HG03039 (cell line): Measurements from ENCODE around the gene MUCL1.
A peak's percentile ranks its signal among the peaks of the same experiment; 100 is the strongest.
"Not testable (repeated sequence)": the region's sequence is repeated elsewhere in the genome, so short reads cannot be mapped to it uniquely, and the experiment has no call there.

Experiments
- ATAC-seq: cut with Tn5 transposase; IDR thresholded peaks from one replicate; pipeline ENCODE4 v1.9.1; 2021; ENCODE audit warnings: mild to moderate bottlenecking, moderate library complexity; ENCODE audit not compliant: unreplicated experiment

Gene MUCL1, protein sequence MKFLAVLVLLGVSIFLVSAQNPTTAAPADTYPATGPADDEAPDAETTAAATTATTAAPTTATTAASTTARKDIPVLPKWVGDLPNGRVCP

DNA sequence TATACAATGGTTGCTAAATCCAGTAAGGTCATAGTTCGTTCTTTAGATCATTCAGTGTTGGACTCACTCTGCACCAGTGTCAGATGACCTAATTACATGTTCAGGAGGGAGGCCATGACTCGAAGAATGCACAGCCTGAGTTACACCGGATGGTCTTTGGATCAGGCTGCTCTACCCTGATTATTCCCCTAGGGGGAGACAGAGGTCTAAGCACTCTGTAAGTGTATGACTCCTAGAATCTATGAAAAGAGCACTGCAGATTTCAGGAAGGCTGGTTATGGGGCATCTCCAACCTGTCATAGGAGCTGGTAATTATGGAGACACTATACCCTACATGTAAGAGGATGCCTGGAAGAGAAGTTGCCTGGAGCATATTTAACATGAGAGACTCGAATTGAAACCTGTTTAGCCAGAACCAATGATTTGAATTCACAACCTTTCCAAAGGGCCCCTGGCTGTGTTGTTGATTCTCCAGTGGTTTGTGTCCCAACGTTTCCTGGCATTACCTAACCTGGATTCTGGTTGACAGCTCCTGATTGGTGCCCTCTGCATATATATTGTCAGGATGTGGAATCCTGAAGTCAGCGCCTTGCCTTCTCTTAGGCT is at the start of gene MUCL1:
Gene MUCL1 (plus strand): TSS at position 584 of the 606 bp plus-strand sequence. CDS start 67 bp downstream, outside the sequence.
- ATAC-seq = peak; percentile 99

DNA sequence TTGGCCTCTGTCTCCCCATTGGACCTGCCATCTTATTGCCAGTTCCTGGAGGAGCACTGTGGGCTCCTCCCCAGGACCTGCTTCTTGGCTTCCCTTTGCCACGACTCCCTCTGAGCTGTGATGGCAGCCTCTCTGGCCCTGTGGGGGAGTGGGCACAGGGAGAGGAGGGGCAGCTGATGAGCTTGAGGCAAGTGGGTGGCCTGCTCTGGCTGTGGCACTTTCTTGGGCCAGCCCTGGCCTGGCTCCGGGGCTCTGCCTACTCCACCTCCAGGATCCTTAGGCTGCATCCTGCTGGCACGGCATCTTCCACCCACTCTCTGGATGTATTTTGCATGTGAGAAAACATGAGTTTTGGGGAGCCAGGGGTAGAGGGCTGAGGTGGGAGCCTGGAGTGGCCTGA is 32.6 kb upstream of the MUCL1 start:
- no peak for ATAC-seq

DNA sequence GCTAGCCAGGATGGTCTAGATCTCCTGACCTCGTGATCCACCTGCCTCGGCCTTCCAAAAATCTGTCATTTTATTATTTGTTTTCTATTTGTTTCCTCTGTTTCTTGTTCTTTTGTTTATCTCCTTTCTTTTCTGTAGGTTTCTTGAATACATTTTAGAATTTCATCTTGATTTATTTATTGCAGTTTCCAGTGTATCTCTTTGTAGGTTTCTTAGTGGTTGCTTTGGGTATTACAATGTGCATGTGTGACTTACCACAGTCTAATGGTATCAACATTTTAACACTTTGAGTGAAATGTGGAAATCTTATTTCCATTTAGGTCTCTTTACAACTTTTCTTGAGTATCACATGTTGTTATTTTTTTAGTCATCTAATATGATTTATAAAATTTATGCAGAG is 29.9 kb upstream of the MUCL1 start:
- ATAC-seq = no peak

DNA sequence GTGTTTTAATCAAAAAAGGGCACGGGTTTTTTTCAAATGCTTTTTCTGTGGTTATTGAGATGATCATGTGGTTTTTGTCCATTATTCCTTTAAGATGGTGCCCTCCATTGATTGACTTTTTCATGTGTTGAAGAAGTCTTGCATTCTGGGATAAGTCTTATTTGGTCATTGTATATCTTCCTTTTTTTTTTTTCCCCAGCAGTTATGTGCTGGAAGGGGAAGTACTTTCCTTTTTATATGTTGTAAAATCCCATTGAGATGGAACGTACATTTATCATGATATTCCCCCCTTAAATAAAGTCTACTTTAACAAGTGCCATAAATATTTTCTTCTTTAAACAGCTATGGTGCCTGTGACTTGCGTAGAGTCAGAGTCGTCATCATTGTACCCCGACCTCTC is 24.8 kb upstream of the MUCL1 start:
- no peak for ATAC-seq

DNA sequence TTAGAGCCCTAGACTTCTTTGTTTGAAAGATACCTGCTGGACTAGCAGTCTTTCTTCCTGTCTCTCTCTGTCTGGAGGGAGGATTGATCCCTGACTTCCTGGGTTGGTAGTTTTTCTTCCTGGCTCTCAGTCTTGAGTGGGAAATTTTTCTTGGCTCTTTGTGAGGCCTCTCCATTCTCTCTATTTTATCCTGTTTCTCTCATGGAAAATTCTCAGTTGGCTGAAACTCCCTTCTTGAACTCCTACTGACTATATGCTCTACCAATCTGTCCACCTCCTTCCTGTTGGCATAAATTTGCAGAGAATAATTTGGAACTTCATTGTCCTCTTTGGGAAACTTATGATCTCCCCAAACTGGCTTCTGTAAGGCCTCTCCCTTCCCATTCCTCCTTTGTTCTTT is 24.1 kb upstream of the MUCL1 start:
- ATAC-seq = no peak

DNA sequence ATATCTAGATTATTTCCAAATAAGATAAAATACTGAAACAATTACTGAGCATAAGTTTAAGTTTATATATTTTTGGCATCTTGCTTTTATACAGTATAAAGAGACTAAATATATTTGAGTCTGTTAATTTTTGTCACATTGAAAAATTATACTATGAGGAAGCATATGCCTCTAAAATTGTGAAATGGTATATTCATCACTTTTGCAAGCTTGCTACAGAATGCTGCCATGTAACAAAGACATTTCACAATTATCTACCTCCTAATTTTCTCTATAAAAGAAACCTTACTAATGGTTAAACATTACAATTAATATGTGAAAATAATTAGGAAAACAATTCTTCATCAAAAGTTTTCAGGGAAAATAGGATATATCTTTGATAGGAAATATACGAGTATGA is 22.7 kb upstream of the MUCL1 start:
- no peak for ATAC-seq

DNA sequence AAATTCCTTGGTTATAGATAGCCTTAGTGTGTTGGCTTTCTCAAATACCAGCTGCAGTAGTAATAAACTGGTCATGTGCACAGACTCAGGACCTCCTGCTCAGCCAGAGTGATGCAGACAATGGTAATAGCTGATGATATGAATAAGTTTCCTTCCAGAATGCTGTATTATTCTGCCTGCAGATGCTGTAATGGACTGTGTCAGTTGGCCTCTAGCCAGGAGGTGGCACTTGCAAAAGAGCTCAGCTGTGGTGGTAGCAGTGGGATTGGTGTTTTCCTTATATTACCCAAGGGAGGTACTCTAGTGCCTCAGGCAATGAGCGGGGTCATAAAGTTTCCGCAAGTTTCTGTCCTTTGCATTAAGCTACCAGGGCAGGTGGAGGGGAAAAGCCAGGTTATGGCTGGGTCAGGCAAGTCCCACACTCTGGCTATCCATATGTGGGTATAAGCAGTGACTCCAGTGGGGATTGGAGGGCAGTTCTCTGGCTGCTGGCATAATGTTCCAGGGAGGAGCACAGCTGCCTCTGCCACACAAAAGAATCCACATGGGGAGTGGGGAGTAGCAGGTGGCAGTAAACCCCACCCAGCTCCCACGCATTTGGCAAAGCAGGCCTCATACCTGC is 14.0 kb upstream of the MUCL1 start:
- ATAC-seq = no peak

DNA sequence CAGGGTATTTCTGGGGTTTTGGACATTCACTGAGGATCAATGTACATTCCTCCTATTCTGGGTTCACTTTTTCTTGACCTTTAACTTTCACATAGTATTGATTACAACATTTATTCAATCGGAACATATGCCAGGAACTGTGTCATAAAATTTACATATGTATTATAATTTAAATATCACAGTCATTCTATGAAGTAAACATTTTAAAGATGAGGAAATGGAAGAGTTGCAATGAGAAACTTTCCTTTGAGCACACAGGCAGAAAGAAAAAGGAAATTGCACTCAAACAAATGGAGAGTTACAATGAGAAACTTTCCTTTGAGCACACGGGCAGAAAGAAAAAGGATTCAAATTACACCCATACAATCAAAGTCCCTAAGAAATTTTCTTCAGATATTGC is 3.1 kb downstream of the MUCL1 start:
- no peak for ATAC-seq

DNA sequence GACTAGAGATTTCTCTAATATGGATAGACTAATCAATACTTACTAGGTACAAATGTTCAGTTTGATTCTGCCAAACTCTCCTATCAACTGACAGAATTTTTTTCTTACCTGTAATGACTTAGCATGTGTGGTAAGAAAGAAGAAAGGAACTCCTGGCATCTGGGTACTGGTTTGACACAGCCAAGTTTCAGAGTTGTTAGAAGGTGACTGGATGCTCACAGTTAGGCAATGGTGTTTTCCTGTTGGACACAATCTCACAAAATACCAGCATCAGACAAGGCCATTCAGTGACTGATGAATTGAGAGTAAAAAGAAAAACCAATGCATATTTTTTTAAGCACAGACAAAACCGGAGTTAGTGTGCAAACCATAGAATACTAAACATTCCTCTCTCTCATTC is 4.2 kb downstream of the MUCL1 start:
- no peak for ATAC-seq

DNA sequence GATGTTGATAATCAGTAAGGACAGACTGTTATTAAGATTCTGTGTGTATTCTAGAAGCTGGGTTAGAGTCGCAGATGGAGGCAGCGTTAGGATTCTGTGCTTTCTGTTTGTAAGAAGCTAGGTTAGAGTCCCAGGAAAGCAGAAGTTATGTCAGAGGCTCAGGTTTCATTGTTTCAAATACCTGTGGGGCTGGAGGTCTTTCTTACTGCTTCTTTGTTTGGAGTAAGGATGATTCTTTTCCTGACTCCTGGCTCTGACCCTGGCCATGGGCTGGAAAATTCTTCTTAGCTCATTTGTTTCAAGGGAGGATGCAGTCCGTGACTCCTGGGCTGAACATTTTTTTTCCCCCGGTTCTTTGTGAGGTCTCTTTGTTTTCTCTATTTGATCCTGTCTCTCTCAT is 5.2 kb downstream of the MUCL1 start:
- ATAC-seq = no peak

DNA sequence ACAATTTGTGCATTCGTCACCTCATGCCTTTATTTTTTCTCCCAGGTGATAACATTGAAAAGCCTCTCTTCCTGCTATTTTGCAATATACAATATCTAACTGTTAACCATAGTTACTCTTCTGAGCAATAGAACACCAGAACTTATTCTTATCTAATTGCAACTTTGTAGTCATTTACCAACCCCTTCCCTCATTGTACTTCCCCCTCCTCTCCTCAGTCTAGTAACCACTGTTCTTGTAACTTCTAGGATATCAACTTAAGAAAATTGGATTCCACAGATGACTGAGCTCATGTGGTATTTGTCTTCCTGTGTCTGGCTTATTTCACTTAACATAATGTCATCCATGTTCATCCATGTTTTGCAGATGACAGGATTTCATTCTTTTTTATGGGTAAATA is 7.6 kb downstream of the MUCL1 start:
- ATAC-seq = no peak

DNA sequence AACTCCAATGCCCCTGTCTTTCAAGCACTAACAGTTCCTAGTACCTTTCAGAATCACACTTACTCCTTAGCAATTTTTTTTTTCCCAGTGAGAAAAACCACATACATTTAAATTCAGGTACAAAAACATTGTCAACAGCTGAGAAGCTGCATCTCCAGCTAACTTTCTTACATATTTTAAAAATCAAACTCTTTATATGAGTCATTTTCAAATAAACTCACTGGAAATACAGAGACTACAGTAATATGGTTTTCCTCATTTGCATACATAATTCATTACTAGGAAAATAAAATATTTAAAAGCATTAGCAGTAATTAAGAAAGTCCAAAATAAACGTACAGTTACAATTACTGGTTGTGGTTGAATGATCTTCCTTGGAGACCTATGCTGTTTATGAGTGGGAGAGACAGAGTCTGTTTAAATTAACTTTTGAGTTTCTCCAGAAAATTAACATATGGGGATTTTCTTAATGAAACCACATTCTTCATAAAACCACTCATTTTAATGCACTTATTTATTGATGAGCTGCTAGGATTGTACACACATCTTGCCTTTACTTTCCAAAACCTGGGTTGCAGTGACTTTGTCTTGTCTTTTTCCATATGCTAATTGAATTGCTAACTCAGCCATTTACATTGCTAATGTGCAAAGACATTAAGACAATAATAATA is 9.8 kb downstream of the MUCL1 start:
- ATAC-seq = no peak

DNA sequence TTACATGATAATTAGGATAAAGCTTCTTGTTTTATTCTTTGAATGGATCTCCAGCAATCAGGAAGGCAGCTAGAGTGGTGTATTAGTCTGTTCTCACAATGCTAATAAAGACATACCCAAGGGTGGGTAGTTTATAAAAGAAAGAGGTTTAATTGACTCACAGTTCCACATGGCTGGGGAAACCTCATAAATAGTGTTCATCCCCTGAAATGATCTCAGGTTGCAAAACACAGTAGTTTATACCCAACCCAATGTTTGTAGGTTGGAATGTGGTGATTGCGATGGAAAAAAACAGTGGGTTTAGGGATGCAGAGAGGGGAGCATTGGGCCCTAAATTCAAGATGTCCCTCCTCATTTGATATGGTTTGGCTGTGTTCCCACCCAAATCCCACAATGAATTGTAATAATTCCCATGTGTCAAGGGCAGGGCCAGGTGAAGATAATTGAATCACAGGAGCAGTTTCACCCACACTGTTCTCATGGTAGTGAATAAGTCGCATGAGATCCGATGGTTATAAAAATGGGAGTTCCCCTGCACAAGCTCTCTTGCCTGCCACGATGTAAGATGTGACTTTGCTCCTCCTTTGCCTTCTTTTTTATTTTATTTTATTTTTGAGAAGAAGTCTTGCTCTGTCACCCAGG is 11.5 kb downstream of the MUCL1 start:
- no peak for ATAC-seq

DNA sequence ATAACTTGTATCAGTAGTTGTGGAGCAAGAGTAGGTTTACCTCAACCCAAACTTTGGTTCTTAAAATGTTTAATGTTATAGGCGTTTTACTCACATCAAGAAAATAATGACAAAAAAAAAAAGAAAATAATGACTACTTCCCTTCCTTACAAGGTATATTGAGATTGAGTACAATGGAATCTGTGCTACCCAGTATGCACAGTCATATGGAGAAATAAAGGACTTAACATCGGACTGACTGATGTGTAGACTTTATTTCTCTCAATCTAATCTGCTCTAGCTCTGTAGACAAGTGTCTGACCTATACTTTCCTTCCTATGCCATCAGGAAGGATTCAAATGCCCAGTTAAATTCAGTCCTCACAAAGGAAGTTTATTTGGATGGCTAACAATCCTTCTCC is 14.4 kb downstream of the MUCL1 start:
- no peak for ATAC-seq

DNA sequence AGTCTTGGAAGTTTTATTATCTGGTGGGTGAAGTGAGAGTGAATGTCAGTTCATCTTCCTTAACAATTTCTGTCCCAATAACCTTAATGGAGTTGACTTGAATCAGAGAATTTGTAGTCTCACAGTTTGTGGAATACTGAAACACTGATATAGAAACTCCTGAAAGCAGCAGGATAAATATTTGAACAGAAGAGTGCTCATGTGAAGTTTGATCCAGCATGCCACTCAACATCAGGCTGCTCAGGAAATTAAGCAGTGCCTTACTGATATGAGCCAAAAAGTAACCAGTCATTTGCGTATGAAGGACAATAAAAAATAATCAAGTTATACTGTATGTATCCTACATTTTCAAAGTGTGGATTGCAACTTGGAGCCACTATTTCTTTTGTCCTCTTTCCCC is 15.7 kb downstream of the MUCL1 start:
- ATAC-seq = no peak

DNA sequence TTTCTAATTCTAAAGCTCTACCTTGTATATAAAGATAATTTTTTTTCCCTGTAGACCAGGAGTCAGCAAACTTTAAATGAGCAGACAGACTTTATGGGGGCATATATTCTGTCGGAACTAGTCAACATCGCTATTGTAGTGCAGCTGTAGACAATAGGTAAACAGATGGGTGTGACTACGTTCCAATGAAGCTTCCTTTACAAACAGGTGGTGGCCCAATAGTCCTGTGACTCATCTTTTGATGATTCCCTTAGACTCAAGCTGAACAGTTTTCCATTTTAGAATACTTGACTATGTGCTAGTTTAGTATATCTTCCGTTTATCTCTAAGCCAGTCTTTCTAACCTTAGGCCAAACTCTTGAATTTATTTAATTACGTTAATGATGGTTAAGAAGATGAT is 16.3 kb downstream of the MUCL1 start:
- ATAC-seq = no peak

DNA sequence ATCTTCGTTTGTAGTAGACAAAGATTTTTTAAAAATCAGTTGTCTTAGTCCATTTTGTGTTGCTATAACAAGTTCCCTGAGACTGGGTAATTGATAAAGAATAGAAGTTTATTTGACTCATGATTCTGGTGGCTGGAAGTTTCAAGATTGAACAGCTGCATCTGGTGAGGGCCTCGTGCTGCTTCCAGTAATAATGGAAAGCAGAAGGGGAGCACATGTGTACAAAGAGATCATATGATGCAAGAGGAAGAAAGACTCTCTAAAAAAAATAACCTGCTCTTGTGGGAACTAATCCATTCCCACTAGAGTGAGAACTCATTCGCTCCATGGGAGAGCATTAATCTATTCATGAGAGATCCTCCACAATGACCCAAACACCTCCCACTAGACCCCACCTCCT is 24.8 kb downstream of the MUCL1 start:
- no peak for ATAC-seq

DNA sequence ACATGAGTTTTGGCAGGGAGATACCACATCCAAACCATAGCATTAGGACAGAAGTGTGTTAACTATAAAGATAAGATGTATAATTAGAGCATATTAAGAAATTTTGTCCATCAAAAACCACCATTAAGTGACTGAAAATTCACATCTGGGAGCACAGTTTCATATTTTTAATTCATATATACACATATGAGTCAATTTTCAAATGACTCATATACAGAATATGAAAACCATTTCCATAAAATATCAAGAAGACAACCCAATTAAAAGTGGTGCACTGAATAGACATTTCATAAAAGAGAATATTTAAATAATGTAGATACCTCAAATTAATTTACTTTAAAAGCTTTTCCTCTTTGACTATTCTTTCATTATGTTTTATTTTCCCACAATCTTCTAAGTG is 25.3 kb downstream of the MUCL1 start:
- no peak for ATAC-seq

DNA sequence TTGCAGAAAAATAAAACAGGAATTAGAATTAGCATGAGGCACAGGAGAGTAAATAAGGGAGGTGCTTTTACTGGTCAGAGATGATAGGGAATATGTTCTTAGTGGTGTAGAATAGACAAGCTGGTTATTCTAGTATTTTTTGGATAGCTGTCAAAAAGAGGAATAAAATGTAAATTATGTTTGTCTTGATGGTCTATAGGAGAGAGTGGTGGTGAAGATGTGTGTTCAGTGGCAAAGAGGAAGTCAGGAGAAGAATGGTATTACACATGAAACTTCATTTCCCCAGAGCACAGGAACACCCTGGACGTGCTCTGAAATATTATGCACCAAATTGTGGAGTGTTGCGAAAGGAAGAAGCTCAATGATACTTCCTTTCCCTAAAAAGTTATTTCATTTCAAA is 27.8 kb downstream of the MUCL1 start:
- no peak for ATAC-seq

DNA sequence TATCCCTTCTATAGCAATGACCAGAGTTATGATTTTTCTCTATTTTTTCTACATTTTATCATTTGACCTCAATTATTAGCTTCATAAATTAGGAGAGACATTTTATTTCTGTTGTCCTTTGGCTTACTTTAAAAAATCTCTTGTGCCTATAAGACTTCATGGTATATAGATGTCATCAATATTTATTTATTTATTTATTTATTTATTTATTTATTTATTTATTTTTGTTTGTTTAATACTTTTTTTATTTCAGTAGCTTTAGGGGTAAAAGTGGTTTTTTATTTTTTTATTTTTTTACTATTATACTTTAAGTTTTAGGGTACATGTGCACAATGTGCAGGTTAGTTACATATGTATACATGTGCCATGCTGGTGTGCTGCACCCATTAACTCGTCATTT is 28.3 kb downstream of the MUCL1 start:
- ATAC-seq = not testable (repeated sequence)

DNA sequence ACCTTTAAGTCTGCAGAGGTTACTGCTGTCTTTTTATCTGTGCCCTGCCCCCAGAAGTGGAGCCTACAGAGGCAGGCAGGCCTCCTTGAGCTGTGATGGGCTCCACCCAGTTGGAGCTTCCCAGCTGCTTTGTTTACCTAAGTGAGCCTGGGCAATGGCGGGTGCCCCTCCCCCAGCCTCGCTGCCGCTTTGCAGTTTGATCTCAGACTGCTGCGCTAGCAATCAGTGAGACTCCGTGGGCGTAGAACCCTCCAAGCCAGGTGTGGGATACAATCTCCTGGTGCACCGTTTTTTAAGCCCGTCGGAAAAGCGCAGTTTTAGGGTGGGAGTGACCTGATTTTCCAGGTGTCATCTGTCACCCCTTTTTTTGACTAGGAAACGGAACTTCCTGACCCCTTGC is 34.1 kb downstream of the MUCL1 start:
- ATAC-seq = not testable (repeated sequence)

DNA sequence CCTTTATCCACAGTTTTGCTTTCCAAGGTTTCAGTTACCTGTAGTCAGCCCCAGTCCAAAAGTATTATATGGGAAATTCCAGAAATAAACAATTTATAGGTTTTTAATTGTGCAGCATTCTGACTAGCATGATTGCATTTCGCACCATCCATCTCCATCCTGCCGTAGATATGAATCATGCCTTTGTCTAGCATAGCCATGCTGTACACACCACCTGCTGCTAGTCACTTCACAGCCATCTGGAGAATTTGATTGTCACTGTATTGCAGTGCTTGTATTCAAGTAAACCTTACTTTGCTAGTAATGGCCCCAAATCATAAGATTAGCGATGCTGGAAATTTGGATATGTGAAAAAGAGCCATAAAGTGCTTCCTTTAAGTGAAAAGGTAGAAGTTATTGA is 36.0 kb downstream of the MUCL1 start:
- no peak for ATAC-seq
